GM04503 (cell line): Measurements from ENCODE around the gene SHC3.
A peak's percentile ranks its signal among the peaks of the same experiment; 100 is the strongest.

Experiments
- DNase-seq: peaks from one replicate; pipeline ENCODE4 v3.0.0-alpha.2; 2012; ENCODE audit warnings: low read depth

Gene SHC3

GRCh38 chr9:88983865-88984542 lies 194.6 kb downstream of the SHC3 start:
- no peak for DNase-seq

- DNase-seq = peak; percentile 96
These were observed 197.8 kb downstream of the SHC3 start for GRCh38 chr9:88980740-88981203.

- no peak for DNase-seq
These were observed 198.8 kb downstream of the SHC3 start for GRCh38 chr9:88979791-88980190.

GRCh38 chr9:88979021-88979420 lies 199.6 kb downstream of the SHC3 start:
- no peak for DNase-seq

GRCh38 chr9:88978034-88978433 lies 200.6 kb downstream of the SHC3 start:
- DNase-seq = no peak

- no peak for DNase-seq
These were observed 201.7 kb downstream of the SHC3 start for GRCh38 chr9:88976890-88977257.

- no peak for DNase-seq
These were observed 202.4 kb downstream of the SHC3 start for GRCh38 chr9:88975966-88976889.

GRCh38 chr9:88974641-88975040 lies 204.0 kb downstream of the SHC3 start:
- no peak for DNase-seq

GRCh38 chr9:88973281-88974045 lies 205.2 kb downstream of the SHC3 start:
- DNase-seq = no peak

GRCh38 chr9:88972401-88972800 lies 206.2 kb downstream of the SHC3 start:
- DNase-seq = no peak

- DNase-seq = no peak
These were observed 207.3 kb downstream of the SHC3 start for GRCh38 chr9:88971131-88971960.

GRCh38 chr9:88969646-88970373 lies 208.8 kb downstream of the SHC3 start:
- DNase-seq = no peak

GRCh38 chr9:88968799-88969198 lies 209.8 kb downstream of the SHC3 start:
- DNase-seq = no peak

GRCh38 chr9:88966894-88967676 lies 211.5 kb downstream of the SHC3 start:
- no peak for DNase-seq

- no peak for DNase-seq
These were observed 213.1 kb downstream of the SHC3 start for GRCh38 chr9:88965473-88965872.

GRCh38 chr9:88960632-88961031 lies 218.0 kb downstream of the SHC3 start:
- DNase-seq = no peak

GRCh38 chr9:88959727-88960469 lies 218.7 kb downstream of the SHC3 start:
- no peak for DNase-seq

GRCh38 chr9:88957526-88957925 lies 221.1 kb downstream of the SHC3 start:
- DNase-seq = no peak
